Thyroid gland (tissue), 4 donors: Measurements from ENCODE around the gene DCAF16. TPM values are rescaled to one million over a fixed set of nuclear protein-coding genes. Genes with fewer than 3 reads are reported as not detected.

Source experiments
- DNase-seq, 2 donors: peaks; one replicate each; pipeline ENCODE4 v3.0.0-alpha.2; 2019
- H3K27ac ChIP-seq, 3 donors: fragments of 200-600 bp; sonication (generic); 1 replicate in 2 of 3; 2 replicates in 1 of 3; pipeline ENCODE4 v1.5.1; 2016 to 2019; ENCODE audit warnings: mild to moderate bottlenecking in 1 of 3, moderate library complexity in 1 of 3
- H3K27me3 ChIP-seq: fragments of 200-600 bp; sonication (generic); one replicate; pipeline ENCODE4 v1.5.1; 2019
- H3K36me3 ChIP-seq, 2 donors: fragments of 200-600 bp; sonication (generic); one replicate each; pipeline ENCODE4 v1.5.1; 2016 to 2019
- H3K4me1 ChIP-seq, 2 donors: fragments of 200-600 bp; sonication (generic); one replicate each; pipeline ENCODE4 v1.5.1; 2017 to 2019
- H3K4me3 ChIP-seq, 3 donors: fragments of 200-600 bp; sonication (generic); replicated peaks in 1 of 3; 1 replicate in 2 of 3; 2 replicates in 1 of 3; pipeline ENCODE4 v1.5.1; 2016; ENCODE audit warnings: mild to moderate bottlenecking in 1 of 3
- H3K9me3 ChIP-seq: fragments of 200-600 bp; sonication (generic); one replicate; pipeline ENCODE4 v1.5.1; 2017
- CTCF ChIP-seq, 6 experiments: fragments of 200-600 bp in 3 of 6; fragments of 450-650 bp in 3 of 6; sonication (generic) in 3 of 6; IDR thresholded peaks; one replicate each; pipeline ENCODE4 v1.5.1; 2016 to 2019; ENCODE audit warnings: antibody characterized with exemption in 6 of 6, mild to moderate bottlenecking in 2 of 6, inconsistent platforms in 1 of 6, moderate library complexity in 1 of 6
- POLR2A ChIP-seq, 2 donors: fragments of 450-650 bp; IDR thresholded peaks; one replicate each; pipeline ENCODE4 v1.6.1; 2017; ENCODE audit warnings: antibody characterized with exemption in 2 of 2, mild to moderate bottlenecking in 2 of 2, moderate library complexity in 1 of 2
- WGBS, 2 donors: methylation state at CpG; one replicate each; pipeline ENCODE4 v1.1.5; 2017; 5-methylcytosine and 5-hydroxymethylcytosine counted together
- intact Hi-C: fragments of 100-400 bp; cut with DNase I; formaldehyde crosslinking; loops from one replicate; pipeline ENCODE4 v1.15.1; 2023
- total RNA-seq, 4 donors: library from RNA; depleted of rRNA; stranded (reverse); fragments of >200 nt; gene quantifications; one replicate each; pipeline ENCODE4 v1.2.3, GENCODE V29; 2016

DCAF16 gene
- total RNA-seq, 4 donors from 2014 or later: 26.2 to 79.1 (median 42.9) TPM

- intact Hi-C loops: no loop called here
- TF ChIP-seq POLR2A (IDR thresholded peaks at IDR 0.05) (no peak), CTCF (IDR thresholded peaks at IDR 0.05) (no peak)
- no peaks in the 10 kb centered on the region for H3K9me3 ChIP-seq
- no peak overlapping the region for H3K27ac ChIP-seq
- H3K36me3 ChIP-seq: no peaks in the 10 kb centered on the region
- H3K4me3 ChIP-seq: no peak overlapping the region
- H3K27me3 ChIP-seq: no peaks in the 10 kb centered on the region
- 58 to 76% methylated on average over 5 of the region's 5 CpGs for WGBS, 2 donors
- no peak for DNase-seq
- H3K4me1 ChIP-seq: peaks cover 3 to 4% of the 10 kb centered on the region in 2 donors
Observed at GRCh38 chr4:17786567-17786966, 24.0 kb downstream of the DCAF16 start.

GRCh38 chr4:17785858-17786257, 24.7 kb downstream of the DCAF16 start:
- peaks cover 10 to 11% of the 10 kb centered on the region in 2 donors for H3K4me1 ChIP-seq
- H3K9me3 ChIP-seq: no peaks in the 10 kb centered on the region
- no peaks in the 10 kb centered on the region for H3K27me3 ChIP-seq
- intact Hi-C loops: no loop called here
- H3K36me3 ChIP-seq: no peaks in the 10 kb centered on the region
- TF ChIP-seq CTCF (IDR thresholded peaks at IDR 0.05): no peak
- TF ChIP-seq POLR2A (IDR thresholded peaks at IDR 0.05): no peak
- H3K4me3 ChIP-seq: no peak overlapping the region
- no peak overlapping the region for H3K27ac ChIP-seq
- 67 to 69% methylated on average over 5 of the region's 5 CpGs for WGBS, 2 donors
- DNase-seq: no peak

GRCh38 chr4:17781300-17782287, 29.0 kb downstream of the DCAF16 start, which contains the start of gene FAM184B:
TSS of gene FAM184B (minus strand) at chr4:17781621. CDS start at chr4:17781299, 322 bp downstream.
- Histone ChIP-seq H3K9me3 (no peaks in the 10 kb centered on the region), H3K27me3 (no peaks in the 10 kb centered on the region), H3K36me3 (no peaks in the 10 kb centered on the region), H3K4me3 (peak within 1 kb of the TSS in 1 of 3 donors; percentile 8), H3K27ac (no peak within 1 kb of the TSS), H3K4me1 (peaks cover 12% of the 10 kb centered on the region in 2 donors)
- intact Hi-C loops: no loop called here
- 5 to 10% methylated on average over 40 to 42 of the region's 82 CpGs for WGBS, 2 donors
- TF ChIP-seq POLR2A (IDR thresholded peaks at IDR 0.05) (no peak), CTCF (IDR thresholded peaks at IDR 0.05) (no peak)
- no peak for DNase-seq

- peaks cover 12% of the 10 kb centered on the region in 2 donors for H3K4me1 ChIP-seq
- TF ChIP-seq POLR2A (IDR thresholded peaks at IDR 0.05): no peak
- TF ChIP-seq CTCF (IDR thresholded peaks at IDR 0.05): no peak
- H3K36me3 ChIP-seq: no peaks in the 10 kb centered on the region
- H3K27ac ChIP-seq: no peak overlapping the region
- H3K4me3 ChIP-seq: peak overlapping the region in 1 of 3 donors; percentile 8
- H3K27me3 ChIP-seq: no peaks in the 10 kb centered on the region
- intact Hi-C loops: no loop called here
- DNase-seq: no peak
- H3K9me3 ChIP-seq: no peaks in the 10 kb centered on the region
- WGBS, 2 donors: 6 to 9% methylated on average over 25 to 31 of the region's 31 CpGs
Observed at GRCh38 chr4:17780501-17781299, 29.9 kb downstream of the DCAF16 start.
